Measurements from ENCODE around the gene SDC1.
"Not testable (repeated sequence)": the region's sequence is repeated elsewhere in the genome, so short reads cannot be mapped to it uniquely, and the experiment has no call there.

DNA sequence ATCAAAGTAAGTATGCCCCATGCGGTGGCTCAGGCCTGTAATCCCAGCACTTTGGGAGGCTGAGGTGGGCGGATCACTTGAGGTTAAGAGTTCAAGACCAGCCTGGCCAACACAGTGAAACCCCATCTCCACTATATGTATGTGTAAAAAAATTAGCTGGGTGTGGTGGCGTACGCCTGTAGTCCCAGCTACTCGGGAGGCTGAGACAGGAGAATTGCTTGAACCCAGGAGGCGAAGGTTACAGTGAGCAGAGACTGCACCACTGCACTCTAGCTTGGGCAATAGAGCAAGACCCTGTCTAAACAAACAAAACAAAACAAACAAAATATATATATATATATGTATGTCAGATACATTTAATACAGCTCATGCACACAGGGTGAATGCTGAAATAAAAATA is 43.4 kb upstream of the SDC1 start:
- TF ChIP-seq EZH2 (IDR thresholded peaks at IDR 0.05; ENCODE audit: borderline replicate concordance, low read depth, low read length, severe bottlenecking), result not testable (repeated sequence)
- TF ChIP-seq, protein P1, sequence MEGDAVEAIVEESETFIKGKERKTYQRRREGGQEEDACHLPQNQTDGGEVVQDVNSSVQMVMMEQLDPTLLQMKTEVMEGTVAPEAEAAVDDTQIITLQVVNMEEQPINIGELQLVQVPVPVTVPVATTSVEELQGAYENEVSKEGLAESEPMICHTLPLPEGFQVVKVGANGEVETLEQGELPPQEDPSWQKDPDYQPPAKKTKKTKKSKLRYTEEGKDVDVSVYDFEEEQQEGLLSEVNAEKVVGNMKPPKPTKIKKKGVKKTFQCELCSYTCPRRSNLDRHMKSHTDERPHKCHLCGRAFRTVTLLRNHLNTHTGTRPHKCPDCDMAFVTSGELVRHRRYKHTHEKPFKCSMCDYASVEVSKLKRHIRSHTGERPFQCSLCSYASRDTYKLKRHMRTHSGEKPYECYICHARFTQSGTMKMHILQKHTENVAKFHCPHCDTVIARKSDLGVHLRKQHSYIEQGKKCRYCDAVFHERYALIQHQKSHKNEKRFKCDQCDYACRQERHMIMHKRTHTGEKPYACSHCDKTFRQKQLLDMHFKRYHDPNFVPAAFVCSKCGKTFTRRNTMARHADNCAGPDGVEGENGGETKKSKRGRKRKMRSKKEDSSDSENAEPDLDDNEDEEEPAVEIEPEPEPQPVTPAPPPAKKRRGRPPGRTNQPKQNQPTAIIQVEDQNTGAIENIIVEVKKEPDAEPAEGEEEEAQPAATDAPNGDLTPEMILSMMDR (IDR thresholded peaks at IDR 0.05; ENCODE audit: borderline replicate concordance, extremely low read depth, low read length, poor library complexity, severe bottlenecking), result not testable (repeated sequence)
